ENCODE results near the gene MRPS35.
A peak's percentile ranks its signal among the peaks of the same experiment; 100 is the strongest.

The MRPS35 gene

GRCh38 chr12:27779416-27779919 is 68.8 kb downstream of the MRPS35 start:
- peak; percentile 70 for DNase-seq

DNA sequence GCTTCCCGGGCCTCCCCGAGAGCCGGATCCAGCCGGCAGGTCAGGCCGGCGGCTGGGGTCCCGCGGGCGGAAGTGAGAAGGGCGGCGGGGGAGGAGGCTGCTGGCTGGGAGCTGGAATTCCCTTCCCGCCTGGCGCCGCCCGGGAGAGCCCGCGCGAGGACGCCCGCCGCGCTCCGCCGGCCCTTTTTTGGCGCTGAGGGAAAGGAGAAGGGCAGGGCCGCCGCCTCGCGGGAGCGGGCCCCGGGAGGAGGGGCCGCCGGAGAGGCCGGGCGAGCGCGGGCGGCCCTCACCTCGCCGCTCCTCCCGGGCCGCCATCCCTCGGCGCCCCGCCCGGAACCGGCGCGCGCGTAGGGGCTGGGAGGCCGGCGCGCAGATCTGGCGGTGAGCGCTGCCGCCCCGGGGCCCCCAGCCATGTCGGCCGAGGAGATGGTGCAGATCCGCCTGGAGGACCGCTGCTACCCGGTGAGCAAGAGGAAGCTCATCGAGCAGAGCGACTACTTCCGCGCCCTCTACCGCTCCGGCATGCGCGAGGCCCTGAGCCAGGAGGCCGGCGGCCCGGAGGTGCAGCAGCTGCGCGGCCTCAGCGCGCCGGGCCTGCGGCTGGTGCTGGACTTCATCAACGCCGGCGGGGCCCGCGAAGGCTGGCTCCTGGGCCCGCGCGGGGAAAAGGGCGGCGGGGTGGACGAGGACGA is 69.4 kb downstream of the MRPS35 start, which contains the start of the genes KLHL42 and MANSC4:
Gene KLHL42, plus strand, starts transcription at position 314 of the 692 bp plus-strand sequence. Its CDS starts 98 bp downstream, at position 412.
Gene MANSC4, minus strand, starts transcription at position 317 of the 692 bp plus-strand sequence. CDS start 8,960 bp downstream, outside the sequence.
- peak; percentile 77 for DNase-seq

DNA sequence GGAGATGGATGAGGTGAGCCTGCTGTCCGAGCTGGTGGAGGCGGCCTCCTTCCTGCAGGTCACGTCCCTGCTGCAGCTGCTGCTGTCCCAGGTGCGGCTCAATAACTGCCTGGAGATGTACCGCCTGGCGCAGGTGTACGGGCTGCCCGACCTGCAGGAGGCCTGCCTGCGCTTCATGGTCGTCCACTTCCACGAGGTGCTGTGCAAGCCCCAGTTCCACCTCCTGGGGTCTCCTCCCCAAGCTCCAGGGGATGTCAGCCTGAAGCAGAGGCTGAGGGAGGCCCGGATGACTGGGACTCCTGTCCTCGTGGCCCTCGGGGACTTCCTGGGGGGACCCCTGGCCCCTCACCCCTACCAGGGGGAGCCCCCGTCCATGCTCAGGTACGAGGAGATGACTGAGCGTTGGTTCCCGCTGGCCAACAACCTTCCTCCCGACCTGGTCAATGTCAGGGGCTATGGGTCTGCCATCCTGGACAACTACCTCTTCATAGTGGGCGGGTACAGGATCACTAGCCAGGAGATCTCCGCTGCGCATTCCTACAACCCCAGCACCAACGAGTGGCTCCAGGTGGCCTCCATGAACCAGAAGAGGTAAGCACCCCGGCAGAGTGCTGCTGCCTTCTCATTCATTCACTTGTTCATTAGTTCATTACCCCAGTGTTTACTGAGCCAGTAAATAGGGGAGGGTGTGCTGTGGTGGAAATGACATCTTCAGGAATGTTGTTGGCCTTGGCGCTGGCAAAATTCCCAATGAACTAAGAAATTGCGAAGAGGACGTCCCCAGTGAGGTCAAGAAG is 70.2 kb downstream of the MRPS35 start:
- DNase-seq = peak; percentile 44

GRCh38 chr12:27781680-27782079 is 71.0 kb downstream of the MRPS35 start:
- no peak for DNase-seq

- DNase-seq = no peak
Measured at GRCh38 chr12:27782481-27782880, 71.8 kb downstream of the MRPS35 start.

DNA sequence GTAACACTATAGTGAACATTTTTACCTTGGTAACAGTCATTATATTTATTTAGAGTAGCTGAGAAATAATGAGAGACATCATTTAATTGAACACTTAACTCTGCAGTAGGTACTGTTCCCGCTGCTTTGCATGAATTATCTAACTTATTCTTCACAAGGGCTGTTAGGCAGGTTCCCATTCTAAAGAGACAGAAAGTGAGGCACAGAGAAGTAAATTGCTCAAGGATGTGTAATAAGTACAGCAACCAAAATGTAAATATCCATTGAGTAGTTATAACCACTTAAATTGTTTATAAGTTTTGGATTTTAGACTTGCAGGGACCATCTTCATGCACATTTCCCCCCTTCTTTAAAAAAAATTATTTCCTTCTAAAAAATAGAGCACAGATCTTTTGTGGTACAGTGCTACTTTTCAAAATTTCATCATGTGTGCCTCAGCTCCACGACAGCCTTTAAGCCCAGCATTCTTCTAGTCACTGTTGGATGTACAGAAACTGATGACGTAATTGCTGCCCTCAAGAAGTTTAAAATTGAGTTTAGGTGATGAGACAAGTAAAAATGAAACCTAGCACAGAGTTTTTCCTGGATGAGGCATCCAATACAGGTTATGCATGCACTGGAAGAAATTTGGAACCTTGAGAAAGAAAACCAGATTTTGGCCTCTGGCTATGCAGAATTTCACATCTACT is 75.4 kb downstream of the MRPS35 start:
- DNase-seq = no peak

DNA sequence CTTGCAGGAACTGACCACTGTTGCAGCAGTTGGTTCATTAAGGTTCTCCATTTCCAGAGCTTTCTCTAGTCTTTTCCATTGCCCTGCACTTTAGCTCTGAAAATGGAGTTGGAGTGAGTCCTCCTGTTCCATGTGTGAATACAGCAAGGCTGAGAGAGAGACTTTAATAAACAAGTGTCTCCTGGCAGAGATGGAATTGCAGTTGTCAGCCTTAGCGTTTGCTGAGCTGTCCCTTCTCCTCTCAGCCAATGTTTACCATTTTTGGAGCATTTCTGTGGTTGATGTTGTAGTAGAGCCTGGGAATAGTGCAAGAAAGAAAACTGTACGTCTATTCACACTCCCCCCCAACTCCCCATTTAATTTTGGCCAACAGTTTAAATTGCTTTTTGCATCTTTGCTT is 76.9 kb downstream of the MRPS35 start:
- no peak for DNase-seq

- no peak for DNase-seq
Measured at GRCh38 chr12:27790179-27790578, 79.5 kb downstream of the MRPS35 start.

- no peak for DNase-seq
Measured at GRCh38 chr12:27794818-27795584, 84.4 kb downstream of the MRPS35 start.

- no peak for DNase-seq
Measured at GRCh38 chr12:27796128-27796527, 85.5 kb downstream of the MRPS35 start.

DNA sequence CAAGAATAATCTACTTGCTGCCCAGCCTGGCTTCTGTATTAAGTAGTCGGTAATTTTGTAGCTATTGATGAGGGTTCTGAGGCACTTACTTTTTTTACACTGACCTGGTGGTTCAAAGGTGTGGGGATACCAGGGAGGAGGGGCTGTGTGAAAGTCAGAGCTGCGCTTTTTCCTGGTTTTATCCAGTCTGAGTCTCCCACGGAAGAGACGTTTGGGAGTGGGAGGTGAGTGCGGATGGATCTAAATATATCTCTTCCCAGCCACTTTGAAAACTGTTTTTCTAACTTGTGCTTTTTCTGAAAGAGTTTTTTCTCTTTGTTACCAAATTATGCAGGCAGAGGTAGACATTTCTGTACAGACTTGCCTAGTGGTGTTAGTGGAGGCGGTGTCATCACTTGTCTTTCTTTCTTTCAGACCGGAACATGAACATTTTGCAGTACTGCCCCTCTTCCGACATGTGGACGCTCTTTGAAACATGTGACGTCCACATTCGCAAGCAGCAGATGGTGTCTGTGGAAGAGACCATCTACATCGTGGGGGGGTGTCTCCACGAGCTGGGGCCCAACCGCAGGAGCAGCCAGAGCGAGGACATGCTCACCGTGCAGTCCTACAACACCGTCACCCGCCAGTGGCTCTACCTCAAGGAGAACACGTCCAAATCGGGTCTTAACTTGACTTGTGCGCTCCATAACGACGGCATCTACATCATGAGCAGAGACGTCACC is 86.8 kb downstream of the MRPS35 start:
- no peak for DNase-seq

DNA sequence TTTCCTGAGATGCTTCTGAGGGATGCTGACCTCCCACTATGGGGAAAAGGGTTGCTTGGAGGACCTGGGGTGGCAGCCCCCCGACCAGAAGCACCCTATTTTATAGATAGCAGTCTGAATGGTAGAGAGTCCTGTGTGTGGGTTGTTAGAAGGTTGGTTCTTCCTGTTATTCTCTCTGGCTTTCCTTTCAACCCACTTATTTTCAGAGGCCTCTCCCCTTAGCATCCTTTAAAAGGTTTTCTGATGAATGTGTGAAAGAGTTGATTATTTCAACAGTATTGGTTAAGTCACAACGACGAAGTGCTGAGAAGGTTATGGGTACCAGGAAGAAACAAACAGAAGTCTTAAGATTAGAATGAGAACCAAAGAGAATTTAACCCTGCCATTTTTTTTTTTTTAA is 90.2 kb downstream of the MRPS35 start:
- DNase-seq = no peak

DNA sequence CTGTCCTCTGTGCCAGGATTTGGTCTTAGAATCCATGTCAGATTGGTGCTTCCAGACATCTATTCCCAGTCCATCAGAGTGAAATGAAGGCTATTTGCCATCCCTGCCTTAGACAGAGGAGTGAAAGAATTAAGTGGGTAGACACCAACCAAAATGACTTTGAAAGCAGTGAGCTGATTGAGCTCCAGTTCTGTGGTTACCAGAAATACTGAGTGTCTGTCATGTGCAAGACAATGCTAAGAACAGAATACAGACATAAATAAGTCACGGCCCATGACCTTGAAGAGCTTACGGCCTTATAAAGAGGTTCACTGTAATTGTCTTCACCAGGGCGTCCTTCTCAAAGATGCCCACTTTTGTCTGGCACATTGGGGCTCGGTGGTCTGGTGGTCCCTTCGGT is 91.0 kb downstream of the MRPS35 start:
- no peak for DNase-seq

DNA sequence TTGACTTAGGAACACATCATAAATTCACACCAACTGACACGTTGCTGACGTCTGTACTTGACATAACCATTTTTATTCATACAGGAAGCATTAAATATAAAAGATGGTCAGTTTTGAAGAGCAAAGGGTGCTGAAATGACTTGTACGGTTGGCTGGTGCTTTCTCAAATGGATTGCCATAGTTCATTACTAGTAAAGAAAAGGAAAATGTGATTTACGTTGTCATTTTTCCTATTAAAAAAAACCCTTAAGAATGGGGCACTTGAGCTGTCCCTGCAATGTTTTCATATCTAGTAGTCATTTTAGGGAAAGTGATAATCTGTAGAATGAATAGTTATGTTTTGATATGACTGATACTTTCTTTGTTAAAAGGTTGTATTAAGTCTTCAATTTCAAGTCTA is 91.9 kb downstream of the MRPS35 start:
- DNase-seq = no peak

- DNase-seq = no peak
Measured at GRCh38 chr12:27802936-27803335, 92.3 kb downstream of the MRPS35 start.

GRCh38 chr12:27805238-27805637 is 94.6 kb downstream of the MRPS35 start:
- DNase-seq = no peak

All from NCI-H1092 treated with DMSO at 0.1 percent for 48 hours (cell line).